OCI-LY1 (cell line): ENCODE measurements around the gene GLRX5.

Source experiments
- H2AFZ ChIP-seq: fragments of 200-600 bp; sonication (generic), shearing (Covaris generic); 2 replicates; pipeline ENCODE4 v1.6.0; 2014; ENCODE audit warnings: antibody characterized with exemption, mild to moderate bottlenecking, low read length
- H3F3A ChIP-seq: fragments of 200-600 bp; sonication (generic), shearing (Covaris generic); 2 replicates; pipeline ENCODE4 v1.6.0; 2014; ENCODE audit warnings: mild to moderate bottlenecking, antibody characterized with exemption, low read length, moderate library complexity; ENCODE audit not compliant: insufficient read depth
- H3K27ac ChIP-seq: fragments of 200-600 bp; sonication (generic); 2 replicates; pipeline ENCODE4 v1.5.1; 2014; ENCODE audit warnings: low read length, mixed run types, mild to moderate bottlenecking, low read depth; ENCODE audit not compliant: poor library complexity, severe bottlenecking
- H3K27me3 ChIP-seq: fragments of 200-600 bp; sonication (generic); 2 replicates; pipeline ENCODE4 v1.6.0; 2014; ENCODE audit warnings: antibody characterized with exemption, mild to moderate bottlenecking, low read length, moderate library complexity; ENCODE audit not compliant: insufficient read depth
- H3K36me3 ChIP-seq: fragments of 200-600 bp; sonication (generic); 2 replicates; pipeline ENCODE4 v1.6.1; 2014; ENCODE audit warnings: mild to moderate bottlenecking, antibody characterized with exemption, low read length, moderate library complexity, mixed read lengths; ENCODE audit not compliant: insufficient read depth
- H3K4me1 ChIP-seq: fragments of 200-600 bp; sonication (generic); 2 replicates; pipeline ENCODE4 v1.5.1; 2014; ENCODE audit warnings: mild to moderate bottlenecking, low read length, moderate library complexity; ENCODE audit not compliant: insufficient read depth, severe bottlenecking
- H3K4me2 ChIP-seq: fragments of 200-600 bp; sonication (generic), shearing (Covaris generic); 2 replicates; pipeline ENCODE4 v1.6.1; 2014; ENCODE audit warnings: low read length
- H3K4me3 ChIP-seq: fragments of 200-600 bp; sonication (generic); 2 replicates; pipeline ENCODE4 v1.5.1; 2014; ENCODE audit warnings: low read length, low read depth, mild to moderate bottlenecking, mixed read lengths; ENCODE audit not compliant: poor library complexity, severe bottlenecking
- H3K79me2 ChIP-seq: fragments of 200-600 bp; shearing (Covaris generic); 2 replicates; pipeline ENCODE4 v1.6.1; 2016; ENCODE audit warnings: mixed run types, low read length, mixed read lengths; ENCODE audit not compliant: insufficient read depth
- H3K9ac ChIP-seq: fragments of 200-600 bp; sonication (generic), shearing (Covaris generic); 2 replicates; pipeline ENCODE4 v1.6.1; 2014; ENCODE audit warnings: mild to moderate bottlenecking, low read length, mixed read lengths
- H3K9me2 ChIP-seq: fragments of 200-600 bp; sonication (generic), shearing (Covaris generic); 2 replicates; pipeline ENCODE4 v1.6.1; 2014; ENCODE audit warnings: low read depth, mild to moderate bottlenecking, low read length, mixed read lengths
- H3K9me3 ChIP-seq: fragments of 200-600 bp; shearing (Covaris generic); 2 replicates; pipeline ENCODE4 v1.6.1; 2014; ENCODE audit warnings: low read length, mixed read lengths
- H4K20me1 ChIP-seq: fragments of 200-600 bp; sonication (generic), shearing (Covaris generic); 2 replicates; pipeline ENCODE4 v1.6.0; 2016; ENCODE audit warnings: mild to moderate bottlenecking, low read length; ENCODE audit not compliant: insufficient read depth
- CTCF ChIP-seq: fragments of 200-600 bp; sonication (generic), shearing (Covaris generic); IDR thresholded peaks from 2 replicates; pipeline ENCODE4 v1.5.1; 2017; ENCODE audit warnings: mild to moderate bottlenecking, antibody characterized with exemption, low read length, moderate library complexity, mixed read lengths
- EZH2 ChIP-seq: fragments of 200-600 bp; sonication (generic), shearing (Covaris generic); IDR thresholded peaks from 2 replicates; pipeline ENCODE4 v1.8.0; 2017; ENCODE audit warnings: borderline replicate concordance, mixed run types, mild to moderate bottlenecking, antibody characterized with exemption, low read length, moderate library complexity, mixed read lengths

GLRX5 gene

GRCh38 chr14:95490138-95490509 lies 44.7 kb upstream of the GLRX5 start:
- TF ChIP-seq EZH2 (no peak), CTCF (no peak)
- Histone ChIP-seq H3K79me2 (no peaks in the 10 kb centered on the region), H3K27me3 (no peaks in the 10 kb centered on the region), H3K4me2 (no peak overlapping the region), H2AFZ (no peak overlapping the region), H3K4me1 (peaks cover 61% of the 10 kb centered on the region), H3K9ac (no peak overlapping the region; the same call in 1 of the 2 replicates), H4K20me1 (no peaks in the 10 kb centered on the region), H3K9me3 (no peaks in the 10 kb centered on the region), H3K27ac (no peak overlapping the region), H3K36me3 (no peaks in the 10 kb centered on the region), H3K4me3 (no peak overlapping the region), H3K9me2 (no peaks in the 10 kb centered on the region), H3F3A (no peaks in the 10 kb centered on the region)

GRCh38 chr14:95490727-95491451 lies 44.0 kb upstream of the GLRX5 start:
- Histone ChIP-seq H2AFZ (no peak overlapping the region), H3K79me2 (no peaks in the 10 kb centered on the region), H3K4me2 (no peak overlapping the region)

GRCh38 chr14:95491936-95492608 lies 42.8 kb upstream of the GLRX5 start:
- Histone ChIP-seq H3K4me1 (peaks cover 62% of the 10 kb centered on the region), H2AFZ (no peak overlapping the region), H3F3A (no peaks in the 10 kb centered on the region), H4K20me1 (no peaks in the 10 kb centered on the region), H3K9me2 (no peaks in the 10 kb centered on the region), H3K4me3 (no peak overlapping the region), H3K9ac (no peak overlapping the region), H3K27me3 (no peaks in the 10 kb centered on the region), H3K36me3 (no peaks in the 10 kb centered on the region), H3K79me2 (no peaks in the 10 kb centered on the region), H3K4me2 (no peak overlapping the region), H3K9me3 (no peaks in the 10 kb centered on the region), H3K27ac (no peak overlapping the region)
- TF ChIP-seq CTCF (no peak), EZH2 (no peak)

More at GRCh38 chr14:95490727-95491451, 44.0 kb upstream of the GLRX5 start:
- no peaks in the 10 kb centered on the region for H3K27me3 ChIP-seq
- H3K27ac ChIP-seq, result no peak overlapping the region
- no peaks in the 10 kb centered on the region for H4K20me1 ChIP-seq
- peaks cover 61% of the 10 kb centered on the region for H3K4me1 ChIP-seq
- H3K4me3 ChIP-seq, result no peak overlapping the region
- no peaks in the 10 kb centered on the region for H3K9me2 ChIP-seq
- H3K9me3 ChIP-seq, result no peaks in the 10 kb centered on the region
- no peaks in the 10 kb centered on the region for H3F3A ChIP-seq
- no peak overlapping the region for H3K9ac ChIP-seq
- TF ChIP-seq EZH2, result no peak
- no peak for TF ChIP-seq CTCF
- H3K36me3 ChIP-seq, result no peaks in the 10 kb centered on the region
